ENCODE data around the gene FBXL19.
A peak's percentile ranks its signal among the peaks of the same experiment; 100 is the strongest.

The FBXL19 gene

GRCh38 chr16:30923554-30924075, at the start of gene FBXL19:
FBXL19 (plus strand) TSS chr16:30923572; CDS start chr16:30925755, 2,183 bp downstream.
- no peak for TF ChIP-seq CTCF (conservative IDR thresholded peaks at IDR 0.05; ENCODE audit: low read depth)
- CTCF ChIA-PET = interaction anchor here (2.0 to 2.4 kb wide), 2 partner anchors 18 to 79 kb away, joined by 5 to 13 read pairs; no protein-coding TSS in a partner anchor

GRCh38 chr16:30874244-30874820, 49.0 kb upstream of the FBXL19 start:
- peak overlapping the region; percentile 88 for H3K27ac ChIP-seq
- POLR2A ChIA-PET (ENCODE audit: low non-redundant PET) = interaction anchor here (0.5 to 1.3 kb wide), 6 partner anchors 8 to 105 kb away, joined by 3 to 7 read pairs (median 5); no protein-coding TSS in a partner anchor
- no peak for DNase-seq (ENCODE audit: low spot score)
- TF ChIP-seq CTCF (conservative IDR thresholded peaks at IDR 0.05; ENCODE audit: low read depth) = no peak
- CTCF ChIA-PET = interaction anchor here (0.7 to 2.8 kb wide), 5 partner anchors 26 to 60 kb away, joined by 3 to 13 read pairs (median 4); no protein-coding TSS in a partner anchor

More at GRCh38 chr16:30923554-30924075, at the start of gene FBXL19:
- no peak for DNase-seq (ENCODE audit: low spot score)
- H3K27ac ChIP-seq = peak within 1 kb of the TSS; percentile 94
- POLR2A ChIA-PET (ENCODE audit: low non-redundant PET) = no interaction called here

- POLR2A ChIA-PET (ENCODE audit: low non-redundant PET) = interaction anchor here (0.7 to 1.3 kb wide), 5 partner anchors 9 to 30 kb away, joined by 3 to 7 read pairs (median 6); no protein-coding TSS in a partner anchor
- DNase-seq (ENCODE audit: low spot score) = peak; percentile 79
- no peak for TF ChIP-seq CTCF (conservative IDR thresholded peaks at IDR 0.05; ENCODE audit: low read depth)
- CTCF ChIA-PET = interaction anchor here (0.7 to 2.8 kb wide), 6 partner anchors 26 to 61 kb away, joined by 3 to 13 read pairs (median 4); no protein-coding TSS in a partner anchor
- peak overlapping the region; percentile 88 for H3K27ac ChIP-seq
These were observed 48.3 kb upstream of the FBXL19 start for GRCh38 chr16:30874821-30875717.

GRCh38 chr16:30875871-30876801, 47.2 kb upstream of the FBXL19 start:
- no peak for TF ChIP-seq CTCF (conservative IDR thresholded peaks at IDR 0.05; ENCODE audit: low read depth)
- DNase-seq (ENCODE audit: low spot score) = no peak
- ChIA-PET POLR2A (ENCODE audit: low non-redundant PET) (no interaction called here), CTCF (interaction anchor here (0.7 to 2.8 kb wide), 3 partner anchors 26 to 62 kb away, joined by 3 to 13 read pairs (median 4); no protein-coding TSS in a partner anchor)
- H3K27ac ChIP-seq = peak overlapping the region; percentile 88

- ChIA-PET CTCF (interaction anchor here (2.8 kb wide), 1 partner anchor 25 kb away, joined by 13 read pairs; no protein-coding TSS in a partner anchor), POLR2A (ENCODE audit: low non-redundant PET) (no interaction called here)
- peak overlapping the region; percentile 88 for H3K27ac ChIP-seq
- DNase-seq (ENCODE audit: low spot score) = no peak
- TF ChIP-seq CTCF (conservative IDR thresholded peaks at IDR 0.05; ENCODE audit: low read depth) = no peak
These were observed 46.5 kb upstream of the FBXL19 start for GRCh38 chr16:30876867-30877266.
